ENCODE measurements around the gene SLC35D3. TPM values are rescaled to one million over a fixed set of nuclear protein-coding genes. Genes with fewer than 3 reads are reported as not detected.
A peak's percentile ranks its signal among the peaks of the same experiment; 100 is the strongest.

Gene SLC35D3
- total and polyA plus RNA-seq, 2 donors, result 0.02 to 0.09 TPM

DNA sequence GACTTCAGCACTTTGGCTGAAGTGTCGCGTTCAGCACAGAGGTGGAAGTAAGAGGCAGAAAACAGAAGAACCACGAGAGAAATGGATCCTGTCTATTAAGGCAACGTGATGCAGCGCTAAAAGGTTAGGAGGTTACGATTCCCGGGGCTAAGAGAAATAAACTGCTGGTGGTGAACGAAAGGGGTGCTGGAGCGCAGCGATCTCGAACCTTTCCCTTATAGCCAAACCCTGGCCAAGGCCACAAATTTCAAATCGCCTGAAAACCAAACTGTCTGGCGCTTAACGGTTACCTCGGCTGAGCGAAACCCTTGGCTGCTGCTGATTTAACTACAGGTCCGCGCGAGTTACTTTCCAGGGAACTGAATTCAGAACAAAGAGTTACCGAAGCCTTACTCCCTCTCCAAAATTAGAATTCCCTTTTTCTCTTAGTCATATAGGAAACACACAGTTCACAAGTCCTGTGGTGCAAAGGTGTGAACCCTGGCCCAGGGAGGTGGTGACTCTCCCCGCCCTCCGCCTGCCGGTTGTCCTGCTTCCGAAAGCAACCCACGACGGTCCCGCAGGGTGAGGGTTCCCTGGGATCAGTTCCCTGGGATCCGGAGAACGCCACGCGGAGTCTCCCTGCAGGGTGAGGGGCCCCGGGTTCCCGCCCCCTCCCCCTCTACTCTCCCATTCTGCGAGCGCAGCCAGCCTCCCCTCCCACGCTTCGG, 1.3 kb upstream of the SLC35D3 start:
- Histone ChIP-seq H3K27ac (ENCODE audit: low read depth in 1 of 2, low read length in 1 of 2) (no peak overlapping the region), H3K36me3 (ENCODE audit: control insufficient read depth in 2 of 2, insufficient read depth in 2 of 2, low read length in 1 of 2) (no peaks in the 10 kb centered on the region), H3K4me3 (ENCODE audit: low read length in 2 of 2) (peak overlapping the region; percentile 14 to 46), H3K27me3 (ENCODE audit: control insufficient read depth in 2 of 2, insufficient read depth in 1 of 2, low read length in 1 of 2) (peaks cover 54 to 68% of the 10 kb centered on the region in 2 donors), H3K4me1 (ENCODE audit: control insufficient read depth in 2 of 2, insufficient read depth in 2 of 2, low read length in 2 of 2) (peaks cover 10 to 28% of the 10 kb centered on the region in 2 donors), H3K9me3 (ENCODE audit: control insufficient read depth in 2 of 2, insufficient read depth in 1 of 2, low read length in 1 of 2) (peaks cover 0 to 5% of the 10 kb centered on the region in 2 donors)
- peak in 1 of 9 donors; percentile 29 for DNase-seq (ENCODE audit: low read depth in 6 of 9, low spot score in 9 of 9)
- 4% methylated on average over 37 of the region's 37 CpGs for whole genome bisulfite sequencing

DNA sequence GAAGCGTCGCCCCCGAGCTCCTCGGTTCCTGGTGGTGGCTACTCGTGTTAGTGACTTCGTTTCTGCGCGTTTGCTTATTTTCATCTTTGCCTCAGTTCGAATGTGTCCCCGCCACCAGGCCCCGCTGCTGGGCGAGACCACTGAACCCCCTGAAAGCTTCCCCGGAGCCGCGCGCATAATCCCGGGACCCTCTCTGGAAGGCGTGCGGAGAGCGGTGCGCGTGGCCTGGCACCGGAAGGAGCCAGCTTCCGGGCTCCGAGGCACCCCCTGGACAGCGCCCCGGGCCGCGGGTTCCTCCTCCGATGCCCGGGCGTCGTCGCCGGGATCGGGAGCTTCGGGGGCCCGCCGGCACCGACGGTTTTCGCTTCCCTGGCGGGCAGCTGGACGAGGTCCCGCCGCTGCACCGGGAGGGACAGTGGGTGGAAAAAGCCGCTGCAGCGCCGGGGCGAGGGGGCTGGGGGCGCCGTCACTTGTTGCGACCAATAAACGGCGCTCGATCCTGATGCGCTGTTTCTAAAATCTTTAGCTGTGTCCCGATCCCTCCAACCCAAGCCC, 643 bp upstream of the SLC35D3 start:
- whole genome bisulfite sequencing, result 1% methylated on average over 59 of the region's 59 CpGs
- H3K9me3 ChIP-seq (ENCODE audit: control insufficient read depth in 2 of 2, insufficient read depth in 1 of 2, low read length in 1 of 2), result peaks cover 0 to 5% of the 10 kb centered on the region in 2 donors
- H3K27ac ChIP-seq (ENCODE audit: low read depth in 1 of 2, low read length in 1 of 2), result no peak overlapping the region
- H3K27me3 ChIP-seq (ENCODE audit: control insufficient read depth in 2 of 2, insufficient read depth in 1 of 2, low read length in 1 of 2), result peaks cover 54 to 74% of the 10 kb centered on the region in 2 donors
- H3K4me3 ChIP-seq (ENCODE audit: low read length in 2 of 2), result peak overlapping the region; percentile 14 to 46
- no peaks in the 10 kb centered on the region for H3K36me3 ChIP-seq (ENCODE audit: control insufficient read depth in 2 of 2, insufficient read depth in 2 of 2, low read length in 1 of 2)
- DNase-seq (ENCODE audit: low read depth in 6 of 9, low spot score in 9 of 9), result no peak
- H3K4me1 ChIP-seq (ENCODE audit: control insufficient read depth in 2 of 2, insufficient read depth in 2 of 2, low read length in 2 of 2), result peaks cover 10 to 28% of the 10 kb centered on the region in 2 donors

DNA sequence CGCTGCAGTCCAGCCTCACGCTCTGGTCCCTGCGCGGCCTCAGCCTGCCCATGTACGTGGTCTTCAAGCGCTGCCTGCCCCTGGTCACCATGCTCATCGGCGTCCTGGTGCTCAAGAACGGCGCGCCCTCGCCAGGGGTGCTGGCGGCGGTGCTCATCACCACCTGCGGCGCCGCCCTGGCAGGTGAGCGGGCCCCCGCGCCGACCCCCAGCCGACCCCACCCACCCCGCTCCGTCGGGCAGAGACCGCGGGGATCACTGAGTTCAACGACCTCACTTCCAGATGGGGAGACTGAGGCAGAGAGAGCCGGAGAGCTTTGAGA, 545 bp downstream of the SLC35D3 start:
- Histone ChIP-seq H3K4me3 (ENCODE audit: low read length in 2 of 2) (peak overlapping the region in 1 of 2 donors; percentile 26), H3K27ac (ENCODE audit: low read depth in 1 of 2, low read length in 1 of 2) (no peak overlapping the region), H3K4me1 (ENCODE audit: control insufficient read depth in 2 of 2, insufficient read depth in 2 of 2, low read length in 2 of 2) (peaks cover 10 to 28% of the 10 kb centered on the region in 2 donors), H3K36me3 (ENCODE audit: control insufficient read depth in 2 of 2, insufficient read depth in 2 of 2, low read length in 1 of 2) (no peaks in the 10 kb centered on the region), H3K27me3 (ENCODE audit: control insufficient read depth in 2 of 2, insufficient read depth in 1 of 2, low read length in 1 of 2) (peaks cover 54 to 80% of the 10 kb centered on the region in 2 donors), H3K9me3 (ENCODE audit: control insufficient read depth in 2 of 2, insufficient read depth in 1 of 2, low read length in 1 of 2) (peaks cover 0 to 5% of the 10 kb centered on the region in 2 donors)
- DNase-seq (ENCODE audit: low read depth in 6 of 9, low spot score in 9 of 9), result peak in 1 of 9 donors; percentile 13
- WGBS, result 1% methylated on average over 29 of the region's 29 CpGs

DNA sequence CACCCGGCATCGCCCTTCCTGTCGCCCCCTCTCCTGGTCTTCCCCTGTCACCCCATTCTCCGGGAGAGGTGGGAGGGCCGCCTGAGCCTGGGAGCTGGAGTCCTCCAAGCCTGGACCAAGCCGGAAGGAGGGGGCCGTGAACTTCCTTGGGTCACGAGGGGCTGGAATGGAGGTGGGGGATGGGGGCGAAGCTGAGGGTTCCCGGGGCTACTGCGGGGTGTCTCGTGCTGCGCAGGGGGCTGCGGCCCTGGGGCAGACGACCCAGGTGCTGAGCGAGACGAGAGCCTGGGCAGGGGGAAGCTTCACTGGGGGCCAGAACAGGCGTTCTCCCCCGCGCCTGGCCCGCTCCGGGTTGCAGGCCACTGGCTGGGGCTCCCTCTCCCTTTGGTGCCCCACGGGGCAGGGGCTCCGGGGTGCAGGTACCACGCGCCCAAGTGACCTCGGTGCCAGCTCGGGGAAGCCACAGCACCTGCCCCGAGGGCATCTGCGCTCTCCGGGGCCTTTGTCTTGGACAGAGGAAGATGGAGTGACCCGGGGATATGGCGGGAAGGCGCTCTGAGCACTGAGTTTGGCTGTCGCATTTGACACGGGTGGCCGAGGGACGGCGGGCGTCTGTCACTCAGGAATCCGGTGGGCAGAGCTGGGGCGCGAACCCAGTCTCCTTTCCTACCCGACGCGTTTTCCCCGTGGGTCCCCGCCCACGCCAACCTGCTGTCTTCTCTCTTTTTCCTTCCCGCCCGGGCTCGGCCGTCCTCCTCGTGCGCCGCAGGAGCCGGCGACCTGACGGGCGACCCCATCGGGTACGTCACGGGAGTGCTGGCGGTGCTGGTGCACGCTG, 1.2 kb downstream of the SLC35D3 start:
- H3K27me3 ChIP-seq (ENCODE audit: control insufficient read depth in 2 of 2, insufficient read depth in 1 of 2, low read length in 1 of 2), result peaks cover 54 to 78% of the 10 kb centered on the region in 2 donors
- no peak for DNase-seq (ENCODE audit: low read depth in 6 of 9, low spot score in 9 of 9)
- H3K36me3 ChIP-seq (ENCODE audit: control insufficient read depth in 2 of 2, insufficient read depth in 2 of 2, low read length in 1 of 2), result no peaks in the 10 kb centered on the region
- H3K9me3 ChIP-seq (ENCODE audit: control insufficient read depth in 2 of 2, insufficient read depth in 1 of 2, low read length in 1 of 2), result peaks cover 0 to 5% of the 10 kb centered on the region in 2 donors
- peaks cover 10 to 28% of the 10 kb centered on the region in 2 donors for H3K4me1 ChIP-seq (ENCODE audit: control insufficient read depth in 2 of 2, insufficient read depth in 2 of 2, low read length in 2 of 2)
- WGBS, result 4% methylated on average over 65 of the region's 65 CpGs
- H3K27ac ChIP-seq (ENCODE audit: low read depth in 1 of 2, low read length in 1 of 2), result no peak overlapping the region
- peak overlapping the region in 1 of 2 donors; percentile 6 for H3K4me3 ChIP-seq (ENCODE audit: low read length in 2 of 2)

DNA sequence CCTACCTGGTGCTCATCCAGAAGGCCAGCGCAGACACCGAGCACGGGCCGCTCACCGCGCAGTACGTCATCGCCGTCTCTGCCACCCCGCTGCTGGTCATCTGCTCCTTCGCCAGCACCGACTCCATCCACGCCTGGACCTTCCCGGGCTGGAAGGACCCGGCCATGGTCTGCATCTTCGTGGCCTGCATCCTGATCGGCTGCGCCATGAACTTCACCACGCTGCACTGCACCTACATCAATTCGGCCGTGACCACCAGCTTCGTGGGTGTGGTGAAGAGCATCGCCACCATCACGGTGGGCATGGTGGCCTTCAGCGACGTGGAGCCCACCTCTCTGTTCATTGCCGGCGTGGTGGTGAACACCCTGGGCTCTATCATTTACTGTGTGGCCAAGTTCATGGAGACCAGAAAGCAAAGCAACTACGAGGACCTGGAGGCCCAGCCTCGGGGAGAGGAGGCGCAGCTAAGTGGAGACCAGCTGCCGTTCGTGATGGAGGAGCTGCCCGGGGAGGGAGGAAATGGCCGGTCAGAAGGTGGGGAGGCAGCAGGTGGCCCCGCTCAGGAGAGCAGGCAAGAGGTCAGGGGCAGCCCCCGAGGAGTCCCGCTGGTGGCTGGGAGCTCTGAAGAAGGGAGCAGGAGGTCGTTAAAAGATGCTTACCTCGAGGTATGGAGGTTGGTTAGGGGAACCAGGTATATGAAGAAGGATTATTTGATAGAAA, 2.0 kb downstream of the SLC35D3 start:
- Histone ChIP-seq H3K27me3 (ENCODE audit: control insufficient read depth in 2 of 2, insufficient read depth in 1 of 2, low read length in 1 of 2) (peaks cover 49 to 75% of the 10 kb centered on the region in 2 donors), H3K4me1 (ENCODE audit: control insufficient read depth in 2 of 2, insufficient read depth in 2 of 2, low read length in 2 of 2) (peaks cover 10 to 28% of the 10 kb centered on the region in 2 donors), H3K36me3 (ENCODE audit: control insufficient read depth in 2 of 2, insufficient read depth in 2 of 2, low read length in 1 of 2) (no peaks in the 10 kb centered on the region), H3K9me3 (ENCODE audit: control insufficient read depth in 2 of 2, insufficient read depth in 1 of 2, low read length in 1 of 2) (peaks cover 0 to 5% of the 10 kb centered on the region in 2 donors), H3K27ac (ENCODE audit: low read depth in 1 of 2, low read length in 1 of 2) (no peak overlapping the region), H3K4me3 (ENCODE audit: low read length in 2 of 2) (no peak overlapping the region)
- no peak for DNase-seq (ENCODE audit: low read depth in 6 of 9, low spot score in 9 of 9)
- WGBS, result 74% methylated on average over 40 of the region's 40 CpGs

DNA sequence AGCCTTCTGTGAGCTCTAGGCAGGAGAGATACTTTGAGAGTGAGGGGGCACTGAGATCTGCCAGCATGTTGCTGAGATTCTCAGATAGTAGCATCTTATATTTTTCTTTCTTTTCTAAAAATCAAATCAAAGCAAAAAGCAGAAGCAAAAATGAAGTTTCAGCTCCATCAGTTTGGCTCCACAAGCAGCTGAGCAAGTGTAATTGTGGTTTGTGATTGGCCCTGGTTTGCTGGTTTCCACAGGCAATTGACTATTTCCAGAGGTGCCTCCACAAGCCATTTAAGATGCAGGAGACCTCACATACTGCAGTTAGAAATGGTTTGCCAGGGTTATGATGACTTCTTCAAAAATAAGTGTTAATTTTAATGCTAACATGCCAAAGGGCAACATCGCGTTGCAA, 4.3 kb downstream of the SLC35D3 start:
- DNase-seq (ENCODE audit: low read depth in 6 of 9, low spot score in 9 of 9), result no peak
- no peaks in the 10 kb centered on the region for H3K36me3 ChIP-seq (ENCODE audit: control insufficient read depth in 2 of 2, insufficient read depth in 2 of 2, low read length in 1 of 2)
- H3K4me1 ChIP-seq (ENCODE audit: control insufficient read depth in 2 of 2, insufficient read depth in 2 of 2, low read length in 2 of 2), result peaks cover 4 to 16% of the 10 kb centered on the region in 2 donors
- H3K4me3 ChIP-seq (ENCODE audit: low read length in 2 of 2), result no peak overlapping the region
- peaks cover 30 to 56% of the 10 kb centered on the region in 2 donors for H3K27me3 ChIP-seq (ENCODE audit: control insufficient read depth in 2 of 2, insufficient read depth in 1 of 2, low read length in 1 of 2)
- peaks cover 0 to under 1% of the 10 kb centered on the region in 2 donors for H3K9me3 ChIP-seq (ENCODE audit: control insufficient read depth in 2 of 2, insufficient read depth in 1 of 2, low read length in 1 of 2)
- 99% methylated on average over 2 of the region's 2 CpGs for WGBS
- no peak overlapping the region for H3K27ac ChIP-seq (ENCODE audit: low read depth in 1 of 2, low read length in 1 of 2)

DNA sequence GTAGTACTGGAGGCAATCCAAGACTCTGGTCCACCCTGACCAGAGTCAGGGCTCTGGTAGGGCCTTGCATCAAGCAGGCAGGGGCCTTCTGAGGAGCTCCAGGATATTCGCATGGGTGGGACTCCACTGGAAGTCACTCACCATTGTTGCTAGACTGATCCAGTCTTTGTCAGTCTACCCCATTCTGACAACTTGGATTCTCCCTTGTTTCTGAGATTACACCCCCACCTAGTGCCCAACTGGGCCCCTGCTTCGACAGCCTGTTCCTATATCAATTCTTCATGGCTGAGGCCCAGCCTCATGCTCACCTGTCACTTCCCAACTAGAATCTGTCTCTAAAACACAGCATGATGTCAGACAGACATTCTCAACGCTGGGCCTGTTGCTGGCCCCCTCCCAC, 5.2 kb downstream of the SLC35D3 start:
- Histone ChIP-seq H3K27ac (ENCODE audit: low read depth in 1 of 2, low read length in 1 of 2) (no peak overlapping the region), H3K9me3 (ENCODE audit: control insufficient read depth in 2 of 2, insufficient read depth in 1 of 2, low read length in 1 of 2) (no peaks in the 10 kb centered on the region), H3K4me3 (ENCODE audit: low read length in 2 of 2) (no peak overlapping the region), H3K36me3 (ENCODE audit: control insufficient read depth in 2 of 2, insufficient read depth in 2 of 2, low read length in 1 of 2) (no peaks in the 10 kb centered on the region), H3K27me3 (ENCODE audit: control insufficient read depth in 2 of 2, insufficient read depth in 1 of 2, low read length in 1 of 2) (peaks cover 28 to 46% of the 10 kb centered on the region in 2 donors), H3K4me1 (ENCODE audit: control insufficient read depth in 2 of 2, insufficient read depth in 2 of 2, low read length in 2 of 2) (peaks cover 0 to 12% of the 10 kb centered on the region in 2 donors)
- DNase-seq (ENCODE audit: low read depth in 6 of 9, low spot score in 9 of 9), result peak in 1 of 9 donors; percentile 9
- WGBS, result 81% methylated on average over 3 of the region's 3 CpGs

DNA sequence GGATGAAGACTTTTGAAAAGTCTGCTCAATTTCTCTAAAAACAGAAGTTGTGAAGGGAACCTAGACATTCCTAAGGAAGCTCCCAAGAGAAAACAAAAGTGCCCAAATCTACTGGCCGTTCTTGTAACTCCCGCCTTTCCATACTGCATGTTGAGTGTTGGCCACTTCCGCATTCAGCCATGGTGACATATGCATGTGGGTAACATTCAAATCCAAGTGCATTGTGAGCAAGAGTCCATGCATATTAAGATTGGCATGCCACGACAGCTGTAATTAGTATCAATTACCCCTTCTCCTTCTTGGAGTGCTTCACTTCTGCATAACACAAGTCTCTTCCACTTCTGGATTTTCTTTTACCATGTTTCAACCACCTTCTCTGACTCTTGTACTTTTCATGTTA, 8.4 kb downstream of the SLC35D3 start:
- Histone ChIP-seq H3K27ac (ENCODE audit: low read depth in 1 of 2, low read length in 1 of 2) (no peak overlapping the region), H3K36me3 (ENCODE audit: control insufficient read depth in 2 of 2, insufficient read depth in 2 of 2, low read length in 1 of 2) (no peaks in the 10 kb centered on the region), H3K9me3 (ENCODE audit: control insufficient read depth in 2 of 2, insufficient read depth in 1 of 2, low read length in 1 of 2) (no peaks in the 10 kb centered on the region), H3K4me1 (ENCODE audit: control insufficient read depth in 2 of 2, insufficient read depth in 2 of 2, low read length in 2 of 2) (no peaks in the 10 kb centered on the region), H3K4me3 (ENCODE audit: low read length in 2 of 2) (no peak overlapping the region), H3K27me3 (ENCODE audit: control insufficient read depth in 2 of 2, insufficient read depth in 1 of 2, low read length in 1 of 2) (peaks cover 3 to 22% of the 10 kb centered on the region in 2 donors)
- WGBS, result 98% methylated on average over 4 of the region's 4 CpGs
- no peak for DNase-seq (ENCODE audit: low read depth in 6 of 9, low spot score in 9 of 9)

All from thymus (tissue), 11 donors.